HG02763 (cell line): ENCODE measurements around the gene EAF1.
"Not testable (repeated sequence)": the region's sequence is repeated elsewhere in the genome, so short reads cannot be mapped to it uniquely, and the experiment has no call there.

Experiments used
- ATAC-seq: cut with Tn5 transposase; IDR thresholded peaks from one replicate; pipeline ENCODE4 v1.9.1; 2021; ENCODE audit warnings: mild to moderate bottlenecking, moderate library complexity; ENCODE audit not compliant: unreplicated experiment

The EAF1 gene

GRCh38 chr3:15405448-15406050 lies 21.8 kb upstream of the EAF1 start:
- ATAC-seq: no peak

GRCh38 chr3:15409239-15409638 lies 18.2 kb upstream of the EAF1 start:
- ATAC-seq: no peak

- ATAC-seq: no peak
These were observed 17.6 kb upstream of the EAF1 start for GRCh38 chr3:15409774-15410173.

GRCh38 chr3:15410966-15411365 lies 16.4 kb upstream of the EAF1 start:
- ATAC-seq: not testable (repeated sequence)

GRCh38 chr3:15420871-15421270 lies 6.5 kb upstream of the EAF1 start:
- no peak for ATAC-seq

- no peak for ATAC-seq
These were observed 749 bp upstream of the EAF1 start for GRCh38 chr3:15426579-15427118.

- no peak for ATAC-seq
These were observed 583 bp downstream of the EAF1 start for GRCh38 chr3:15427981-15428380.

- ATAC-seq: no peak
These were observed 1.1 kb downstream of the EAF1 start for GRCh38 chr3:15428539-15428938.

- ATAC-seq: no peak
These were observed 1.7 kb downstream of the EAF1 start for GRCh38 chr3:15429080-15429479.

GRCh38 chr3:15430624-15431023 lies 3.2 kb downstream of the EAF1 start:
- ATAC-seq: no peak

GRCh38 chr3:15431256-15431837 lies 3.9 kb downstream of the EAF1 start:
- no peak for ATAC-seq

- no peak for ATAC-seq
These were observed 6.1 kb downstream of the EAF1 start for GRCh38 chr3:15433531-15433930.

- no peak for ATAC-seq
These were observed 7.4 kb downstream of the EAF1 start for GRCh38 chr3:15434756-15435155.

- ATAC-seq: no peak
These were observed 8.8 kb downstream of the EAF1 start for GRCh38 chr3:15436246-15436645.

GRCh38 chr3:15438983-15439382 lies 11.6 kb downstream of the EAF1 start:
- ATAC-seq: no peak

GRCh38 chr3:15439476-15439875 lies 12.1 kb downstream of the EAF1 start:
- ATAC-seq: no peak

- no peak for ATAC-seq
These were observed 13.5 kb downstream of the EAF1 start for GRCh38 chr3:15440891-15441290.

- no peak for ATAC-seq
These were observed 16.6 kb downstream of the EAF1 start for GRCh38 chr3:15443826-15444524.

- no peak for ATAC-seq
These were observed 22.3 kb downstream of the EAF1 start for GRCh38 chr3:15449489-15450224.

- ATAC-seq: no peak
These were observed 23.2 kb downstream of the EAF1 start for GRCh38 chr3:15450438-15451215.
